ENCODE data around the gene DMAC2L. TPM values are rescaled to one million over a fixed set of nuclear protein-coding genes. Genes with fewer than 3 reads are reported as not detected.

The DMAC2L gene
- total RNA-seq, 1 donor from 2014 or later, result 10.9 TPM

DNA sequence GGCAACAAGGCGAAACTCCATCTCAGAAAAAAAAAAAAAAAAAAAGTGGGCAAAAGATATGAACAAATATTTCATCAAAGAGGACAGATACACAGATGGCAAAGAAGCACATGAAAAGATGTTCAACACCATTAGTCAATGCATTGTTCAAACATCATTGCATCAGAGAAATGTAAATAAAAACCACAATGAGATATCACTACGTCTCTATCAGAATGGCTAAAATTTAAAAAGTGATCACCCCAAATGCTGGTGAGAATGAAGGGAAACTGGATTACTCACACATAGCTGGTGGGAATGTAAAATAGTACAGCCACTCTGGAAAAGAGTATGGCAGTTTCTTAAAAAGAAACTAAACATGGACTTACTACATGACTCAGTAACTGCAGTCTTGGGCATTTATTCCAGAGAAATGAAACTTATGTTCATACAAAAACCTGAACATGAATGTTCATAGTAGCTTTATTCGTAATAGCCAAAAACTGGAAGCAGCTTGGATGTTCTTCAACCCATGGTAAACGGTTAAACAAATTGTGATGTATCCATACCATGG, 3.7 kb upstream of the DMAC2L start:
- no peaks in the 10 kb centered on the region for H3K27me3 Mint-ChIP-seq (ENCODE audit: low read depth, unreplicated experiment)
- DNase-seq (ENCODE audit: low read depth), result no peak
- H3K36me3 Mint-ChIP-seq (ENCODE audit: low read depth, unreplicated experiment), result peaks cover 2% of the 10 kb centered on the region
- peaks cover 16% of the 10 kb centered on the region for H3K79me2 ChIP-seq (ENCODE audit: insufficient read depth, low read length)
- H3K9me3 ChIP-seq (ENCODE audit: insufficient read depth, low read depth, low read length), result no peaks in the 10 kb centered on the region
- no peak for FAIRE-seq
- H3K4me1 ChIP-seq (ENCODE audit: insufficient read depth, low read length), result peaks cover 10% of the 10 kb centered on the region
- no peaks in the 10 kb centered on the region for H4K20me1 ChIP-seq (ENCODE audit: insufficient read depth, low read length)
- no peak overlapping the region for H3K4me2 ChIP-seq (ENCODE audit: low read length)
- no peaks in the 10 kb centered on the region for H3K36me3 ChIP-seq (ENCODE audit: insufficient read depth, low read length)
- no peak overlapping the region for H2AFZ ChIP-seq (ENCODE audit: low read depth, low read length)
- H3K27ac ChIP-seq (ENCODE audit: low read depth, low read length), result no peak overlapping the region
- peaks cover 7% of the 10 kb centered on the region for H3K4me1 Mint-ChIP-seq (ENCODE audit: low read depth, unreplicated experiment)
- H3K27me3 ChIP-seq (ENCODE audit: insufficient read depth, low read length), result no peaks in the 10 kb centered on the region
- H3K4me3 ChIP-seq (ENCODE audit: insufficient read depth, low read depth, low read length), result no peak overlapping the region
- no peak for TF ChIP-seq CTCF (IDR thresholded peaks at IDR 0.05; ENCODE audit: insufficient read depth, low read depth, low read length)
- TF ChIP-seq EZH2 (IDR thresholded peaks at IDR 0.05; ENCODE audit: insufficient read depth, low read length), result no peak
- H3K4me3 Mint-ChIP-seq (ENCODE audit: unreplicated experiment), result no peak overlapping the region
- no peaks in the 10 kb centered on the region for H3K9me3 Mint-ChIP-seq (ENCODE audit: unreplicated experiment)
- no peak overlapping the region for H3K9ac ChIP-seq (ENCODE audit: low read length)
- H3K27ac Mint-ChIP-seq (ENCODE audit: unreplicated experiment), result no peak overlapping the region

GRCh38 chr14:50310445-50310844, 1.7 kb upstream of the DMAC2L start:
- Histone ChIP-seq H3K27me3 (ENCODE audit: insufficient read depth, low read length) (no peaks in the 10 kb centered on the region), H3K36me3 (ENCODE audit: insufficient read depth, low read length) (no peaks in the 10 kb centered on the region), H3K4me3 (ENCODE audit: insufficient read depth, low read depth, low read length) (no peak overlapping the region), H4K20me1 (ENCODE audit: insufficient read depth, low read length) (no peaks in the 10 kb centered on the region), H2AFZ (ENCODE audit: low read depth, low read length) (no peak overlapping the region), H3K79me2 (ENCODE audit: insufficient read depth, low read length) (peaks cover 25% of the 10 kb centered on the region), H3K9me3 (ENCODE audit: insufficient read depth, low read depth, low read length) (no peaks in the 10 kb centered on the region), H3K9ac (ENCODE audit: low read length) (no peak overlapping the region), H3K4me1 (ENCODE audit: insufficient read depth, low read length) (peaks cover 10% of the 10 kb centered on the region), H3K4me2 (ENCODE audit: low read length) (no peak overlapping the region), H3K27ac (ENCODE audit: low read depth, low read length) (no peak overlapping the region)
- Mint-ChIP-seq H3K27ac (ENCODE audit: unreplicated experiment) (no peak overlapping the region), H3K9me3 (ENCODE audit: unreplicated experiment) (peaks cover 2% of the 10 kb centered on the region), H3K27me3 (ENCODE audit: low read depth, unreplicated experiment) (no peaks in the 10 kb centered on the region), H3K36me3 (ENCODE audit: low read depth, unreplicated experiment) (peaks cover 2% of the 10 kb centered on the region), H3K4me3 (ENCODE audit: unreplicated experiment) (peak overlapping the region; percentile 54), H3K4me1 (ENCODE audit: low read depth, unreplicated experiment) (peaks cover 7% of the 10 kb centered on the region)
- no peak for TF ChIP-seq CTCF (IDR thresholded peaks at IDR 0.05; ENCODE audit: insufficient read depth, low read depth, low read length)
- no peak for TF ChIP-seq EZH2 (IDR thresholded peaks at IDR 0.05; ENCODE audit: insufficient read depth, low read length)
- DNase-seq (ENCODE audit: low read depth) (no peak), FAIRE-seq (no peak)

GRCh38 chr14:50311337-50311971, 670 bp upstream of the DMAC2L start:
- TF ChIP-seq CTCF (IDR thresholded peaks at IDR 0.05; ENCODE audit: insufficient read depth, low read depth, low read length) (peak; percentile 26), EZH2 (IDR thresholded peaks at IDR 0.05; ENCODE audit: insufficient read depth, low read length) (no peak)

More at GRCh38 chr14:50311337-50311971, 670 bp upstream of the DMAC2L start:
- Mint-ChIP-seq H3K4me1 (ENCODE audit: low read depth, unreplicated experiment) (peaks cover 7% of the 10 kb centered on the region), H3K9me3 (ENCODE audit: unreplicated experiment) (peaks cover 2% of the 10 kb centered on the region), H3K36me3 (ENCODE audit: low read depth, unreplicated experiment) (no peaks in the 10 kb centered on the region), H3K27me3 (ENCODE audit: low read depth, unreplicated experiment) (no peaks in the 10 kb centered on the region), H3K4me3 (ENCODE audit: unreplicated experiment) (peak overlapping the region; percentile 90), H3K27ac (ENCODE audit: unreplicated experiment) (peak overlapping the region; percentile 48)
- H3K27ac ChIP-seq (ENCODE audit: low read depth, low read length), result peak overlapping the region; percentile 96
- peak overlapping the region; percentile 83 for H2AFZ ChIP-seq (ENCODE audit: low read depth, low read length)
- H3K9ac ChIP-seq (ENCODE audit: low read length), result peak overlapping the region; percentile 88
- H3K36me3 ChIP-seq (ENCODE audit: insufficient read depth, low read length), result no peaks in the 10 kb centered on the region
- no peaks in the 10 kb centered on the region for H4K20me1 ChIP-seq (ENCODE audit: insufficient read depth, low read length)
- no peak for DNase-seq (ENCODE audit: low read depth)
- H3K4me2 ChIP-seq (ENCODE audit: low read length), result peak overlapping the region; percentile 96
- H3K27me3 ChIP-seq (ENCODE audit: insufficient read depth, low read length), result no peaks in the 10 kb centered on the region
- H3K9me3 ChIP-seq (ENCODE audit: insufficient read depth, low read depth, low read length), result no peaks in the 10 kb centered on the region
- peak overlapping the region; percentile 84 for H3K4me3 ChIP-seq (ENCODE audit: insufficient read depth, low read depth, low read length)
- H3K79me2 ChIP-seq (ENCODE audit: insufficient read depth, low read length), result peaks cover 25% of the 10 kb centered on the region
- H3K4me1 ChIP-seq (ENCODE audit: insufficient read depth, low read length), result peaks cover 10% of the 10 kb centered on the region
- FAIRE-seq, result no peak
